Fibroblast of lung (primary cell): ENCODE data around the gene FHAD1.

Experiments
- EZH2 ChIP-seq: IDR thresholded peaks from 2 replicates; pipeline ENCODE4 v1.5.1; 2012; ENCODE audit warnings: low read length, control low read depth, mild to moderate bottlenecking; ENCODE audit errors: missing control alignments
- TF ChIP-seq, protein P1 (sequence below), 2 donors: IDR thresholded peaks in 1 of 2; conservative IDR thresholded peaks in 1 of 2; 1 replicate in 1 of 2; 2 replicates in 1 of 2; pipeline ENCODE4 v1.5.1; 2011 to 2012; ENCODE audit warnings: low read length in 2 of 2, control low read depth in 1 of 2, inconsistent platforms in 1 of 2, low read depth in 1 of 2, mild to moderate bottlenecking in 1 of 2

DNA sequence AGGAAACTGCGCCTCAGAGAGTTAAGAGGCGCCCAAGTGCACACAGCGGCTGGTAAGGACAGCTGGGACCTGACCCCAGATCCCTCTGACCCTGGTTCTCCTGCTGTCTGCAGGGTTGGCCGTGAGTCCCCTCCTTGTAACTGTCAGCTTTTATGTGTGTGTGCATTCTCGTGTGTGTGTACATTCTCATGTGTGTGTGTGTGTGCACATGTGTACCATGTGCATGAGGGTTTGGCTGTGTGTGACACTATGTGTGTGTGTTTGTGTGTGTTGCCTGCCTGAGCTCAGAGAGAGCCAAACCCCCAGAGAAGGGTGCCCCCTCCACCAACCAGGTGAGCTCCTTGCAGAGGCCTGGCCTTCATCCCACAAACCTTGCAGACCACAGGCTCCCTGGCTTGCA is 136.8 kb downstream of the FHAD1 start:
- TF ChIP-seq, protein P1, sequence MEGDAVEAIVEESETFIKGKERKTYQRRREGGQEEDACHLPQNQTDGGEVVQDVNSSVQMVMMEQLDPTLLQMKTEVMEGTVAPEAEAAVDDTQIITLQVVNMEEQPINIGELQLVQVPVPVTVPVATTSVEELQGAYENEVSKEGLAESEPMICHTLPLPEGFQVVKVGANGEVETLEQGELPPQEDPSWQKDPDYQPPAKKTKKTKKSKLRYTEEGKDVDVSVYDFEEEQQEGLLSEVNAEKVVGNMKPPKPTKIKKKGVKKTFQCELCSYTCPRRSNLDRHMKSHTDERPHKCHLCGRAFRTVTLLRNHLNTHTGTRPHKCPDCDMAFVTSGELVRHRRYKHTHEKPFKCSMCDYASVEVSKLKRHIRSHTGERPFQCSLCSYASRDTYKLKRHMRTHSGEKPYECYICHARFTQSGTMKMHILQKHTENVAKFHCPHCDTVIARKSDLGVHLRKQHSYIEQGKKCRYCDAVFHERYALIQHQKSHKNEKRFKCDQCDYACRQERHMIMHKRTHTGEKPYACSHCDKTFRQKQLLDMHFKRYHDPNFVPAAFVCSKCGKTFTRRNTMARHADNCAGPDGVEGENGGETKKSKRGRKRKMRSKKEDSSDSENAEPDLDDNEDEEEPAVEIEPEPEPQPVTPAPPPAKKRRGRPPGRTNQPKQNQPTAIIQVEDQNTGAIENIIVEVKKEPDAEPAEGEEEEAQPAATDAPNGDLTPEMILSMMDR (conservative IDR thresholded peaks at IDR 0.05 in 1 of 2, IDR thresholded peaks at IDR 0.05 in 1 of 2; ENCODE audit: low read depth in 1 of 2, low read length in 2 of 2), result no peak
- no peak for TF ChIP-seq EZH2
